Epidermal melanocyte (primary cell): ENCODE results near the gene ADAMTS16.

ENCODE experiments used
- DNase-seq: peaks from one replicate; pipeline ENCODE4 v3.0.0; 2011; ENCODE audit warnings: low spot score; ENCODE audit not compliant: insufficient read length

The ADAMTS16 gene

DNA sequence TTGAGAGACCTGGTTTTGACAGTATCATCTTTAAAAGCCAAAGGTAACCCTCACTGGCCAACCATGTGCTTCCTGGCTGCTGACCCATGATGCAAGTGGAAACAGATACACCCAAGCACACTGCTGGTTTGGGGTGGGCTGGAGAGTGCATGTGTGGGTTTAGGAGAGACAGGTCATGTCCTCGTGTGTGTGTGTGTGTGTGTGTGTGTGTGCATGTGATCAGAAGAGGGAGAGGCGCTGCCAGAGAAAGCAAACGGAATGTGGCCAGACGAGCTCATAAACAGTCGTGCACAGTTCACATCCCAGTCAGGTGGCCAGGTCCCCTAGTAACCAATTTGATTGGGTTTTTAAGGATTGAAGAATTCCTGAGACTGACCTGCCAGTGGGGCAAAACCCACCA, 169.5 kb downstream of the ADAMTS16 start:
- no peak for DNase-seq

DNA sequence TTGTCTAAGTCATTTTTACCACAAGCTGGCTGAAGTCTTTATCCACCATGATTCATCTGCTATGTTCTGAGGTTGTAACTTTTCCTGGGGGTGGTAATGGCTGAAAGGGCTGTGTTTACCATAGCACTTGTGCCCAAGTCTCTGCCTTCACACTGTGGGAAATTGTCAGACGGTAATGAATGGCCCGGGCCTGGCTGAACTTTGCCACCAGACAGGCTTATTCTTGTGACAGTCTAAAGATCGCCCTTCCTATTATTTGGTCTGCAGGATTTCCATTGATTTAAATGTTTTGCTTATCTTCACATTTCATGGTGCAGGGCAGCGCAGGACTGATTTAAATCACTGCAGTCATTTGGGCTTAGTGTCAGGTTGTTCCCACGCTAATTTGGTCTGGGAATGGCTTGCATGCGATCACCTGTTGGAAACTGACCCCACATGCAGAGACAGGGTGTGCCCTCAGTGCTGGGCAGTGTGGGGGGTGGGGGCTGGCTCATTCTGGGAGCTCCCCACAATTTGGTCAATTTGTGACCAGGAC, 173.0 kb downstream of the ADAMTS16 start:
- no peak for DNase-seq

DNA sequence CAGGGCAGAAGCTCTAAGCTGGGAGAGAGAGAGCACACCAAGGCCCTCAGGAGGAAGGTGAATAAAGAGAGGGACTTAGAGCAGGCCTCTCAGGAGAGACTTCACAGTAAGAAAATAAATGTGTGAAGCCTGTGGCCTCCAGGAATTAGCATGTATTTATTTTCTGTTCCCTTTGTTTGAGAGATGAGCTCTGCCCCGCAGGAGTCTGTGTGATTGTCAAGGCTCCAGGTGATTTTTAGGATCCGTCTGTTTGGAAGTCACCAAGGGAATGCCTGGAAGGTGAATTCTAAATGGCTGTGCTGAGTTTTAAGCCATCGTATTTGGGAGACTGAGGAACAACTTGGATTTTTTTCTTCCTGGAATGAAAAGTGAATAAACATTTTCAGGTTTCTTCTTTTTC, 174.0 kb downstream of the ADAMTS16 start:
- no peak for DNase-seq

DNA sequence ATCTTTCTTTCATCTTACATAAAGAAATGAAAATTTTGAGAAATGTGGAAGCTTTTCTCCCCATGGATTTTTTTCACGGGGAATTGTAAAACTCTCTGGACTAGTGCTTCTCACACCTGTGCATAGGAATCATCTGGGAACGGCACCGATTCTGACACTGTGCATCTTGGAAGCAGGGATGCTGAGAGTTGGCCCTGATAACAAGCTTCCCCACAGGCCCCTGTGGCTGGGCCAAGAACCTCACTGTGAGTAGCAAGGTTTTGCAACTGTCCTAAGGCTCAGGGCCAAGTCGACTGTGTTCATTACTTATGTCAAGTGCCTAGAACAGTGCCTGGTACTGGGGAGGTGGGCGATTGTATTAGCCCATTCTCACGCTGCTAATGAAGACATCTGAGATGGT, 174.5 kb downstream of the ADAMTS16 start:
- no peak for DNase-seq

DNA sequence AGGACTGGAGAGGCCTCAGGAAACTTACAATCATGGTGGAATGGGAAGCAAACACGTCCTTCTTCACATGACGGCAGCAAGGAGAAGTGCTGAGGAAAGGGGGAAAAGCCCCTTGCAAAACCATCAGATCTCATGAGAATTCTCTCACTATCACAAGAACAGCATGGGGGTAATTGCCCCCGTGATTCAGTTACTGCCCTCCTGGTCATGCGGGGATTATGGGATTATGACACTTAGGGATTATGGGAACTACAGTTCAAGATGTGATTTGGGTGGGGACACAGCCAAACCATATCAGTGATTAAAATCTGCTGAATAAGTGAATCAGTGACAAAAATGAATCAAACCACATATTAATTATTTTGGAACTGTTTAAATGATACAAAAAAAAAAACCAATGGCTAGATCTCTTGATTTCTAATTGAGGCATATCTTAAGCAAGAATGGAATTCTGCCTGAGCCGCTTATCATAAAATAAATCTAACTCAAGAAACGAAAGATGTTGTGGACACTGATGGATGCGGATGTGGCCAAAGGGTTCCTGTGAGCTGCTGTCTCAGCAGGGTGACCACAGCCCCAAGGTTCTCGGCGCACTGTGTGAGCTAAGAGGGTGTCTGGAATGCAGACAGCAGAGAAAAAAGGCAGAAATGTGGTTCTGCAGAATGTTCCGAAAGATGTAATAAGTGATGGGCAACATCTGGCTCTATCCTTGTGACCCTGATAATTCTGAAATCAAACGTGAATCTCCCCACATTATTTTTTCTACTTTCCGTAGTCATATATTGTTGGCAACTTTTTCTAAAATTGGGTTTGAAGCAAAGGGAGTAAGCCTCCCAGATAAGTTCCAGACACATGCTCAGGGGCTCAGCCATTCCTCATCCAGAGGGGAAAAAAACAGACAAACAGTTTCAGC, 175.2 kb downstream of the ADAMTS16 start:
- no peak for DNase-seq

DNA sequence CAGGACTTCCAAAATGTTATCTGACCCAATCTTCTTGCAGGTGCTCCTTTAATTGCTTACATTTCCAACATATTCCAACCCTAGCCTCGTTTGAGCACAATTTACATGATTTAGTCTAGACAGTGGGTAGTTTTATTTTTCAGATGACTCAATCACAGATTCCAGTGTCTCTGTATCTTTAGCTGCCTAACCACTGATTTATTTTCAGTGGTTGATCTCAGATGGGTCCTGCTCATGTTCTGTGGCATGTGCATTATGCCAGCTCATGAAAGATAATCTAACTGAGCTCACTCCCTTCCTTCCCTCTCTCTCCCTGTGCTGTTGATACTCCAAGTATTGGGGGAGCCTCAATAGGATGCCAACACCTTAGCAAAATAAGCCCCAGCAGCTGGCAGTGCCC, 176.2 kb downstream of the ADAMTS16 start:
- DNase-seq: no peak

DNA sequence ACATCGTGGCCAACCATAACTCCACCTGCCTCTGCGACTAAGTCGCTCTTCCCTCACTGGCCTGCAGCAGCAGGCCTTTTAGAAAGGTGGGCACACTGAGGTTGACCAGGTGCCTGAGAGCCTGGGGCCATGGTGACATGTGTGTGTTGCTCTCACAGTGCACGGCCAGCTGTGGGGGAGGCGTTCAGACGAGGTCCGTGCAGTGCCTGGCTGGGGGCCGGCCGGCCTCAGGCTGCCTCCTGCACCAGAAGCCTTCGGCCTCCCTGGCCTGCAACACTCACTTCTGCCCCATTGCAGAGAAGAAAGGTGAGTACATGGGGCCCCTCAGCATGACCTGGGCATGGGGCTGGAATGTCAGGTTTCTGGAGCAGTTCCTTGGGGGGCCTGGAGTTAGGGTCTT, 177.8 kb downstream of the ADAMTS16 start:
- no peak for DNase-seq

DNA sequence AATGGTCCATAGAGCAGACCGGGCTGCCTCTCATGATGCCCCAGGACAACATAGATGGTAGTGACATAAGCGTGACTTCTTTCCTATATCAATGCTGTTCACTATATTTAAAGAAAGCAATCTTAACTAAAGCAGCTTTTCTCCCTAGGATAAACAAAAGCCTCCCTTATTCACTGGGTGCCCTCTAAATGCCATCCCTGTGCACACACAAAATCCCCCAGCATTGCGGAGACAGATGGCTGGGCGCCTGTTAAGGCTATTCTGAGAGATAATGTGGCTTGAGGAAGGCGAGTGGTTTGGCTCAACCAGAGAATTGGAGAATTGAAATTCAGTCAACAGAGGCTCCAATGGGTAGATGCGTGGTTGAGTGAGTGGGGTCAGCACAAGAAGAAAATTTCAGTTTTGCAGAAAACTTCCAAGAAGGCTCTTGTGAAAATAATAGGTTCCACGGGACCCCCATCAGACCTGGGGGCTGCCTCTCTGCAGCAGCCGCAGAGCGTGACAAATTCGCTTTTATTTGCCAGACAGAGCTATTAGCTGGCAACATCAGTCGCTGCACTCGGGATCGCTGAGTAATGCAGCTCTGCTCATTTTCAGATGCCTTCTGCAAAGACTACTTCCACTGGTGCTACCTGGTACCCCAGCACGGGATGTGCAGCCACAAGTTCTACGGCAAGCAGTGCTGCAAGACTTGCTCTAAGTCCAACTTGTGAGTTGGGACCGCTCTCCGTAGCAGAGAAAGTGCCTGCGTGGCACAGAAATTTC, 178.5 kb downstream of the ADAMTS16 start:
- DNase-seq: peak; percentile 83

DNA sequence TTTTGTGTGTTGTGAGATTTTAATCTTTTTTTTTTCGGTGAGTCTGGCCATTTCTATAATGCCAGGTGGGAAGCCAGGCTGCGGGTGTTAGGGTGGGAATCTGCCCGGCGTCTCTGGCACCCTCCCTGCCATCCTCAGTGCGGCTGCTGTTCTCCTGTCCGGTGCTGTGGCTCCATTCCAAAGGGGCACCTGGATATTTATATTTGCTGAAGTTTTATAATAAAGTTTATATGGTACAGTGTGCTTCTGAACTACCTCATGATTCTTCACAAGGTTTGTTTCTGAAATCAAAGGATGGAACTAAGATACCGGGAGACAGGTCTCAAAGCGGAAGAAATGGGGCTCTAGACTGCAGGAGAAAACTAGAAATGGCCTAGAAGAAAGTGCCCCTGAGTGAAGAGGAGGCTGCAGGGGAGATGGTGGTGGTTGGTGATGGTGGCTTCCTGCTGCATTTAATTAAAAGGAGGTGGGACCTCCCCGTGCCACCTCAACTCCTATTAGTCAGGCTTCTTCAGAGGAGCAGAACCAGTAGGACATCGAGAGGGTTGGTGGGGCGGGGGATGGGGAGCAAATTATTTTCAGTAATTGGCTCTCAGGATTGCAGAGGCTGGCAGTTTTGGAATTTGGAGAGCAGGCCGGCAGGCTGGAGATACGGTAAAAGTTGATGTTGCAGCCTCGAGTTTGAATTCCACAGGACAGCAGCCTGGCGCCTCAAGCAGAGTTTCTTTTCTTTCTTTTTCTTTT, 180.1 kb downstream of the ADAMTS16 start:
- DNase-seq: no peak

DNA sequence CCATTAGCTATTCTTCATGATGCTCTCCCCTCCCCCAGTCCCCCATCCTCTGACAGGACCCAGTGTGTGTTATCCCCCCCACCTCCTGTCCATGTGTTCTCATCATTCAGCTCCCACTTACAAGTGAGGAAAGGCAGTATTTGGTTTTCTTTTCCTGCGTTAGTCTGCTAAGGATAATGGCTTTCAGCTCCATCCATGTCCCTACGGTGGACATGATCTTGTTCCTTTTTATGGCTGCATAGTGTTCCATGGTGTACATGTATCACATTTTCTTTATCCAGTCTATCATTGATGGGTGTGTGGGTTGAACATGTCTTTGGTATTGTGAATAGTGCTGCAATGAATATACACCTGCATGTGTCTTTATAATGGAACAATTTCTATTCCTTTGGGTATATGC, 181.0 kb downstream of the ADAMTS16 start:
- DNase-seq: no peak

DNA sequence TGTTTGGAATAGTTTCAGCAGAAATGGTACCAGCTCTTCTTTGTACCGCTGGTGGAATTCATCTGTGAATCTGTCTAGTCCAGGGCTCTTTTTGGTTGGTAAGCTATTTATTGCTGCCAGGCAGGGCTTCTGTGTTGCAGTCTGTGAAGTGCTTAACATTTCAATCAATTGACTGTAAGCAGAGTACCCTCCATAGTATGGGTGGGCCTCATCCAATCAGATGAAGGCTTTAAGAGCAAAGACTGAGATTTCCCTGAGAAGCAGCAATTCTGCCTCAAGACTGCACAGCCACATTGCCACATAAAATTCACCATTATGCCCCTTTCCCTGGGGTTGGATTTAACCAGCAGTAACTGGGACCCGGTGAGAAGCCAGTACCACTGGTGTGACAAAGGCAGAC, 183.4 kb downstream of the ADAMTS16 start:
- DNase-seq: no peak

DNA sequence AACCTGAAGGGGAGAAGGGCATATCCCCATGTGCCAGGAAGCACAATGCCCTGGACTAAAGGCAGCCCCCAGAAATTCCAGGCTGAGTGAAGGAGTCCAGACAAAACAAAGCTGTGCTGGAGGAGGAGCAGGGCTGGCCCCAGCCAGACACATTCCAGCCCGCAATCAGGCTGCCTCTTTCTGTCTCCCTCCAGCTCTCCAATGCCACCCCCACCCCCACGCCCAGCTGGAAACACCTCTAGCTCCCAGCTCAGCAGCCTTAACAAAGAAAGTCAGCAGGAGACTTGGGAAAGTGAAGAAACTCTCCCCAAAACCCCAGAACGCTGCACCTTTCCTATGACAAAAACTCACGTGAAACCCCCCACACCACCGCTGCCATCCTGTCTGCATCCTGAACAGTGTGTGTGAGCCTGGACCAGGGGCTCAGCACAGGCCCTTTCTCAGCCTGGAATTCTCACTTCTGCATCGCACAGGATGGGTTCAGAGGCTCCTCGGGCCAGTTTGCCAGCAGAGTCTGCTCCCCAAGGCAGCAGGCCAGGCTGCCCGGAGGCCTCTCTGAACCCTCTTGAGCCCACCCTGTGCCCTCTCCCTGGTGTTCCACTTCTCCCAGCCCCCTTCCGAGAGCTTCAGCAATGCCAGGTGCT, 186.1 kb downstream of the ADAMTS16 start:
- no peak for DNase-seq

DNA sequence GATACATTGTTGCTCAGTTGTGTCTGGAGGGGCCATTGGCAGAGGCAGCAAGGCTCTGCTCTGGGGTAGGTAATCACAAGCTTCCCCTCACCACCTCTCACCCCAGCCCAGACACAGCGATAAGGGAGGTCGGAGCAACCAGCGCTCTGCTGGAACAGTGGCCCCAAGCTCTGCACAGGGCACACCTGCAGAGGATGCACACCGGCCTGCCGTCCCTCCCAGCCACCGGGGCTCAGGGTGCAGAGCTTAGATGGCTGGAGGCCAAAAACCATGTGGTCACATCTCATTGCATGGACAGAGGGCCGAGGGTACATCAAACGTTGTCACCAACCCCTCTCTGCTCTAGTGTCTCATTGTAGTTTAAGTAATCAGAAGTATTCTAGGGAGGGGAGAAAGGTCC, 187.0 kb downstream of the ADAMTS16 start:
- DNase-seq: no peak

DNA sequence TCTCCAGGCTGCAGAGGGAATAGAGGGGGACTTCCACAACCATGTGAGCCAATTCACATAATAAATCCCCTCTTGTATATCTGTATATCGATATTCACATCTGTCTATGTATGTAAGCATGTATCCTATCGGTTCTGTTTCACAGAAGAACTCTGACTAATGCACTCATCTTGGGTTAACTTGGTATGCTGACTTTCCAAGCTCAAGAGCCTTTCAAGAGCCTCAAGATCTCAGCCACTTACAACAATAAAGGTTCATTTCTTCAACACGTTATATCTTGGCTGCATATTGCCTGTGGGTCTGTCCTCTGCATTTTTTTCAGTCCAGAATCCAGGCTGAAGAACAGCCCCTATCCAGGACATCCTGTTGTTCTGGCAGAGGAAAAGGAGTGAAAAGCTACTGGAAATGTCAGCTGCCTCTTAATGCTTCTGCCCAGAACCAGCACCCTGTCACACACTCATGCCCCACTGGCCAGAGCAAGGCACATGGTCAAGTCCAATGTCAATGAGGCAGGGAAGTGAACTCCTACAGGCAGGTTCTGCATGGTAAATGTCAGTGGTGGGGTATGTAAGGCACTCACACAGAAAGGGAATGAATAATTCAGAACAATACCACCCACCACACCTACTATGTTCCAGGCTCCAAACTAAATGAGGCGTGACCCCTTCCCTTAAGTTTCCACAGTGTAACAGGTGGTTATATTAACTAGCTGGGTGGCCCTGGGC, 190.8 kb downstream of the ADAMTS16 start:
- no peak for DNase-seq

DNA sequence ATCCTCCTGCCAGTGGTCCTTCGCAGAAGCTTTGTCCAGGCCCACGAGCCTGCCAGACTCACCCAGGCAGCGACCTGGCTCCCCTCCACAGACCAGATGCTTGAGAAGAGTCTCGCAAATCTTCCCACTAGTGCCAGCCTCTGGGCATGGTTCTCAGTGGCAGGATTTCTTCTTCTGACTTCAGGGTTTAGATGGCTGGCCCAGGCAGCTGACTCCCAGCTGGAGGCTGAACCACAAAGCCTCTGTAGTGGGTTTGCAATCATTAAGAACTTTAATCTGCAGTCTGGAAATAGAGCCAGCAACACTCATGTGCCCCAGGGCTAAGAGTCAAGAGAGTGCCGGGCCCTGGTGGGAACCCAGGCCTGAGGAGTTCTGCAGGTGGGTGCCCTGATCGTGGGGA, 191.7 kb downstream of the ADAMTS16 start:
- DNase-seq: peak; percentile 59

DNA sequence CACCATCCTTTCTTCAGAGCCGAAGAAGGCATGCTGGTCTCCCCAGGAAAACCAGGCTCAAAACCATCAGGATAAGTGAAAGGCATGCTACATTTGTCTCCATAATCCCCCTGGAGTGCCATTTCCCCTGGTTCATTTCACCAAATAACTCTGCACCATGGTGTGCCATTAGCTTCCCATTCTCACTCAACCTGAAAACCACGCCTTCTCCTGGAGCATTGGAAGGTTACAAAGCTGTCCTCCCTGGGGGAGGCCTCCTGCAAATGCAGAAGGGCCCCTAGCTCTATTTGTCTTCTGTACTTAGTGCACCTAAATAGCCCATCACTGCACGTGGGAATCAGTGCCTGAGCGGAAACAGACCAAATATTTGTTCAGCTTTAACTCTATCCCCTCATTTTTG, 192.2 kb downstream of the ADAMTS16 start:
- DNase-seq: no peak

DNA sequence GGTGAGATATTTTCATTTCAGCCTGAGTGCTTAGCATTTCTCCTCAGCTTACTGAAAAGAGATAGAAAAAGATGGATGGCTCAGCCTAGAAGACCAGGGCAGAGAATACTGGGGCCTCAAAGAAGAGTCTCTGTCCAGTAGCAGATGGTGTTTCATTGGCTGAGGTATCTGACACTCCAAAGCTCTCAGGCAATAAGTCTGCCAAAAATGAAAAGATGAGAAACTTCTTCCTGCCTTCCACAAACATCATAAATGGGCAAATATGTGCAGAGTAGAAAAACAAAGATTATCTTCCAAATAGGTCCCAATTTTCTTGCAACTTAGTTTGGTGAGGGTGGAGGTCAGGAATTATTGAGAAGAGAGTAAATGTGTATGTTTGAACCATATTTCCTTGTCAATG, 195.0 kb downstream of the ADAMTS16 start:
- no peak for DNase-seq

DNA sequence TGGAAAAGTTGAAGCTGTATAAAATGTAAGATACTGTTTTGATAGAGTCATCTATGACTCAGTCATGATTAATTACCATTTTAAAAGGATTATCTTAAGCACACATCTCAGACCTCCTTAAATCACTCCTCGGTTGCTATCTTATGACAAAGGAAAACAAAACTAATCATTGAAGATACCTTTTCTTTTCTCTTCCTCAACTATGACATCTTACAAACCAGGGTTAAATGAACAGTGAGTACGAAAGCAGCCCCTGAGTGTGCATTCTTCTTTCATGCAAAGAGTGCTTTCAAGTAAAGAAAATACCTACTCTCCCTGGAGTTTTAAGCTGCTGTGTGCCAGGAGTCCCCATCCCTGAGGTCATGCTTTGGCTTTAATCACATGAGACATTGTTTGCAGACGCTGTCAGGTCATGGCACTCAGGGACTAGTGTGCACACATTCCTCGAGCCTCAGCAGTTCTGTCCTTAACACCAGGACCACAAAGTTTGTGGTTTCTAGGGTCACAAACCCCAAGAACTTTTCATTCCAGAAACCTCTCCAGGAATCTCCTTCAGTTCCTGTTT, 195.7 kb downstream of the ADAMTS16 start:
- no peak for DNase-seq

DNA sequence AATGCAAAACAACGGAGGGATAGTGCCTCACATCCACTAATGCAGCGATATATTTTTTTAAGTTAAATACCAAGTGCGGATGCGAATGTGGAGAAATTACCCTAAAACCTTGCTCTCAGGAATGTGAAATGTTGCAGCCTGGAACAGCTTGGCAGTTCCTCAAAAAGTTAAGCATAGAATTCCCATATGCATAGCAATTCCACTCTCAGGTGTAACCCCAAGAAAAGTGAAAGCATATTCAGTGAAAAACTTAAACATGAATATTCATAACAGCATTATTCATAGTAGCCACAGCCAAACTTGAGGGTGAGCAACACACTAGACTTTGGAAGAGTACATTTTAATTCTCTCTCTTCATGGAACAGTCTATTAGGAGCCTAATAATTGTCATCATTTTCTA, 199.1 kb downstream of the ADAMTS16 start:
- no peak for DNase-seq

DNA sequence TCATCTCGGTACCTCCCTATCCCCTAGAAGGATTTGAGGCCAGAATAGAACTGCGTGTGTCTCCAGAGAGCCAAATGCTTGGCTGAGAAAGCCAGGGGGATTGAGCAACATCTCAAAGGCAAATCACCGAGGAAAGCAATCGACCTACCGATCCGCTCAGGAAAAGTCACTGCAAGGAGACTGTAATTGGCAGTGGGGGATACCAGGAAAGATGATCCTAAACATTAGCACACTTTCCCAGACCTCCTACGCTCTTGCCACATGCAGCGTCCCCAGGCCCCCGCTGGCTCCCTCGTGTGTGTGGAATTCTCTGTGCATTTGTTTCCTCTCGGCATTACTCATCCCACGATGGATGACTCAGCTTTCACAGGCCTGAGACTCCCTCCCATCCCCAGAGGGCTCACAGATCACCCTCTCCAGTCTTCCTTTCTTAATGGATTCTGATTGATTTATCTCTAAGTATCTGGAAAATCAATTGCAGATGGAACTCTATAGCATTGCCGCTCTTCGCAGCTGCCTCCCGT, 200.1 kb downstream of the ADAMTS16 start:
- peak; percentile 75 for DNase-seq
